GM19328 (cell line): Measurements from ENCODE around the gene PATE4.
"Not testable (repeated sequence)": the region's sequence is repeated elsewhere in the genome, so short reads cannot be mapped to it uniquely, and the experiment has no call there.

Source experiments
- ATAC-seq: cut with Tn5 transposase; IDR thresholded peaks from one replicate; pipeline ENCODE4 v1.9.1; 2021; ENCODE audit warnings: mild to moderate bottlenecking, moderate library complexity; ENCODE audit not compliant: unreplicated experiment

The PATE4 gene, protein sequence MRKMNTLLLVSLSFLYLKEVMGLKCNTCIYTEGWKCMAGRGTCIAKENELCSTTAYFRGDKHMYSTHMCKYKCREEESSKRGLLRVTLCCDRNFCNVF

GRCh38 chr11:125833016-125833415, at the start of gene PATE4:
Gene PATE4, plus strand, starts transcription at chr11:125833316. Its CDS starts 44 bp downstream, at chr11:125833360.
- no peak for ATAC-seq

DNA sequence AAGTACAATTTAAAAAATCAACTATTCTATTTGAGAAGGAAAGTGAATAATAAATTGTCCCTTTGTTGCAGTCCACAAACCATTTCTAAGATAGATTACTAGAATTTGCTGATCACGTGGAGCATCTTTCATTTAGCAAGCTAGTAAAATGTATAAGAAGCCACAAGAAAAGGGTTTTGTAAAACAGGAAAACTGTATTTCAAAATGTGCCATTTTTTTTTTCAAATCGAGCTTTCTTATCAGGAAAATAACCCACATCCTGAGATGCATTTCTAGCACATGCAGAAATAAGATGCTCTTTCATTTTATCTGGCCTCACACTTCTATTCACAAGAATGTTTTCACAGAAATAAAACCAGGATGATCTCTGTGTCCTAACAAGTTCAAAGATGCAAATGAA, 48.4 kb upstream of the PATE4 start:
- no peak for ATAC-seq

GRCh38 chr11:125787827-125788226, 45.3 kb upstream of the PATE4 start, which contains the start of gene PATE3:
Gene PATE3, plus strand, starts transcription at chr11:125788127. Its CDS starts 25 bp downstream, at chr11:125788152.
- ATAC-seq, result no peak

DNA sequence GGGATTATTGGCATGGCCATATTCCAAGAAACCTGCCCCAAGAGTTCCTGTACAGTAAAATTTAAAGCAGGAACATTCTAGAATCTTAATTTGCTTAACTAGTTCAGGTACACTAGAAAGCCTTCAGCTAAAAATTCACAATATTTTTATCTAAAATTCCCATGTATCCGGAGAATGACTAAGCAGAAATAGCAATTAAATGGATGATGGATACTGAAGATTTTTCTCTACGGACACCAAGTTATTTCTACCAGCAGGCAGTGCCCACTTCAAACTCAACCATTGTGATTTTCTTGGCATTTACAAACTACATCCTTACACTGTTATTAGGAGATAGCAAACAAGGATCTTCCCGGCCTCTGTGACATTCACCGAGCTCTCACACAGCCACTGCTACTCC, 42.3 kb upstream of the PATE4 start:
- ATAC-seq, result no peak

DNA sequence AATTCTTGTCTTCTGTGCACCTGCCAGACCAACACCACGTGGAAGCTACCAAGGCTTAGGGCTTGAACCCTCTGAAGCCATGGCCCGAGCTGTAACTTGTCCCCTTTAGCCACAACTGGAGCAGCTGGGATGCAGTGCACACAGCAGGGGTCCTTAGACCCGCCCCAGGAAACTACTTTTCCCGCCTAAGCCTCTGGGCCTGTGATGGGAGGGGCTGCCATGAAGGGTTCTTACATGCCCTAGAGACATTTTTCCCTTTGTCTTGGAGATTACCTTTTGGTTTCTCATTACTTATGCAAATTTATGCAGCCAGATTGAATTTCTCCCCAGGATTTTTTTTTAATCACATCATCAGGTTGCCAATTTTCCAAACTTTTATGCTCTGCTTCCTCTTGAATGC, 35.5 kb upstream of the PATE4 start:
- no peak for ATAC-seq

- no peak for ATAC-seq
Observed at GRCh38 chr11:125799808-125800207, 33.3 kb upstream of the PATE4 start.

DNA sequence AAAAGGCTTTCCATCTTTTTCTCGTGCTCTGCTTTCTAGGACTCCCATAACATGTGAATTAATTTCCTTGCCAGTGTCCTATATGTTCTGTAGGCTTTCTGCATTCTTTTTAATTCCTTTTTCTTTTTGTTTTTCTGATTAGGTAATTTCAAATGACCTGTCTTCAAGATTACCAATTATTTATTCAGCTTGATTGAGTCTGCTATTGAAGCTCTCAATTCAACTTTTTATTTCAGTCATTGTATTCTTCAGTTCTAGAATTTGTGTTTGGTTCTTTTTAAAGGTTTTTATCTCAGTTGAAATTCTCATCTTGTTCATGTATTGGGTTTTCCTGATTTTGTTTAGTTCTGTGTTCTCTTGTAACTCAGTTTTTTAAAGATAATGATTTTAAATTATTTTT, 30.7 kb upstream of the PATE4 start:
- no peak for ATAC-seq

DNA sequence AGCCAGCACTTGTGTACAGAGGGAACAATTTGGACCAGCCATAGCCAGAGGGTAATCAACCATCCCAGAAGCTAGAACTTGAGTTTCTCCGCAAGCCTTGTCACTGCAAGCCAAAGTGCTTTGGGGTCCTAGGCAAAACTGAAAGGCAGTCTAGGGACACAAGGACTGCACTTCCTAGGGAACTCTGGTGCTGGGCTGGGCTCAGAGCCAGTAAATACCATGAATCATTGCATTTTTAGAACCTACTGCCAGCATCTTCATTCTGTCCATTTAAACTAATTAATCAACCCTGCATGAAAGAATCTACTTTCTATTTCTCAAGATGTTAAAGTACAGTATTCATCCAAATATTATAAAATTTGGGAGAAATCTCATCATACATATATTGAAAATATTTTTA, 25.2 kb upstream of the PATE4 start:
- no peak for ATAC-seq

DNA sequence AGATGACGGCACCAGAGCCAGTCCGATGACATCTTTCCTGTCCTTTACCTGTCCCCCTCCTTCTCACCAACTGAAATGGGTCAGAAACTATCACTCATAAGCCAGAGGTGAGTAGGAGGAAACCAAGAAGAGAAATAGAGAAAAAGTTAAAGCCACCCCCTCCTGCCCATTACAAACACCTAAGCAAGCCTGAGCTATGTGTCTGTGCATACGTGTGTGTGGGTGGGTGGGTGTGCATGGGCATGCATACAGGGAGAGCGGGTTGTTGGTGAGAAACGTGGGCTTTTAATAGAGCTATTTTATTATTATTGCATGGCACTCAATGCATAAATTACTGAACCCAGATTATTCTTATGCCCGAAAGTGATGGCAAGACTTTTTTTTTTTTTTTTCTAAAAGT, 2.6 kb downstream of the PATE4 start:
- no peak for ATAC-seq

- ATAC-seq, result no peak
Observed at GRCh38 chr11:125842321-125842948, 9.3 kb downstream of the PATE4 start.

- no peak for ATAC-seq
Observed at GRCh38 chr11:125846188-125846587, 13.1 kb downstream of the PATE4 start.

DNA sequence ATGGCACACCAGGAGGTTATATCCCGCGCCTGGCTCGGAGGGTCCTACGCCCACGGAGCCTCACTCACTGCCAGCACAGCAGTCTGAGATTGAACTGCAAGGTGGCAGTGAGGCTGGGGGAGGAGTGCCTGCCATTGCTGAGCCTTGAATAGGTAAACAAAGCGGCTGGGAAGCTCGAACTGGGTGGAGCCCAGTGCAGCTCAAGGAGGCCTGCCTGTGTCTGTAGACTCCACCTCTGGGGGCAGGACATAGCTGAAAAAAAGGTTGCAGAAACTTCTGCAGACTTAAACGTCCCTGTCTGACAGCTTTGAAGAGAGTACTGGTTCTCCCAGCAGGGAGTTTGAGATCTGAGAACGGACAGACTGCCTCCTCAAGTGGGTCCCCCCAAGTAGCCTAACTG, 24.6 kb downstream of the PATE4 start:
- not testable (repeated sequence) for ATAC-seq

DNA sequence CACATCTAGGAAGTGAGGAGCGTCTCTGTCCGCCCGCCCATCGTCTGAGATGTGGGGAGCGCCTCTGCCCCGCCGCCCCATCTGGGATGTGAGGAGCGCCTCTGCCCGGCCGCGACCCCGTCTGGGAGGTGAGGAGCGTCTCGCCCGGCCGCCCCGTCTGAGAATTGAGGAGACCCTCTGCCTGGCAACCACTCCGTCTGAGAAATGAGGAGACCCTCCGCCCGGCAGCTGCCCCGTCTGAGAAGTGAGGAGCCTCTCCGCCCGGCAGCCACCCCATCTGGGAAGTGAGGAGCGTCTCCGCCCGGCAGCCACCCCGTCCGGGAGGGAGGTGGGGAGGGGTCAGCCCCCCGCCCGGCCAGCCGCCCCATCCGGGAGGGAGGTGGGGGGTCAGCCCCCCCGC, 29.7 kb downstream of the PATE4 start:
- not testable (repeated sequence) for ATAC-seq

- ATAC-seq, result not testable (repeated sequence)
Observed at GRCh38 chr11:125865354-125865753, 32.2 kb downstream of the PATE4 start.

DNA sequence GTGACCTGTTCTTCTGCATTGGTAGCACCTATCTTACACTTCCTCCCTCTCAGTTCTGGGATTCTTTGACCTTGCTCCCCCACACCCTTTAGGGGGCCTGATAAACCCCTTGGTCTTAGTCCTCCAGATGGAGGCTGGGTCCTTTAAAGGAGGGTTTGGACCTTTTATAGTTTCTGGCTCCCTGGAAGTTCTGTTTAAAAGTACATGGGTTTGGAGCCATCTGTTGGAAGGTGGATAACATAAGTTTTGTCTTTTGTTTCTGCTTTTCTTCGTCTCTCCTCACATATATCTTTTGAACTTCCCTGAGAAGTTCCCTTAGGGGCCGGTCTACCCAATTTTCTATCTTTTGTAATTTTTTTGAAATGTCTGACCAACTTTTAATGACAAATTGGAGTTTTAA, 36.4 kb downstream of the PATE4 start:
- ATAC-seq, result no peak

DNA sequence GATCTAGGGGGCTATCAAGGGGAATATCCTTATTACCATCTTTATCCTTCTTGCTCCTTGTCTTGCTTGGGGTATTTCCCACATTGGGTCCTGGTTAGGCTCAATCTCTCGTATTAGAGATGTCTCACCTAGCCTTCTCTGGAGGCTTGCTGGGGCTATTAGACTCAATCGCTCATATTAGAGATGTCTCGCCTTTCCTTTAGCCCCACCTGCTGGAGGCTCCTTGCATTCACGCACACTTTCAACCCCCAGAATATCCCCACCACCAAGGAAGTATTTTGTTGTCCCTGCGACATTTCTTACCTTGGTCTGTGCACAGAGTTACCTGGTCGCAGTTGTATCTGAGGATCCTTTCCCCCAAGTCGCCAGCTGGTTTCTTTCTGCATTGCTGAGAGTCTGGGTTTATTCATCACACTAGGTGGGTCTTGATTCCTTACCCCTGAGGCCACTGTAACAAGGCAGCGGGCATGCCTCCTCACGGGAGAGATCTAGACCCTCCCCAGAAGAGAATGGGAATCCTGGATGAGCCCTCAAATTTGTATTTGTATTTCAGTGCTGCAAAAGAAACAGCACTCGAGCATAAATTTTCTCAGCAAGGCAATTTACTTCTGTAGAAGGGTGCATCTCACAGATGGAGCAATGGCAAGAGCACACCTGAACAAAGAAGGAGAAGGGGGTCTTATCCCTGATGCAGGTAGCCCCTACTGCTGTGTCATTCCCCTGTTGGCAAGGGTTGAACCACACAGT, 38.4 kb downstream of the PATE4 start:
- no peak for ATAC-seq

- ATAC-seq, result no peak
Observed at GRCh38 chr11:125872138-125872491, 39.0 kb downstream of the PATE4 start.

DNA sequence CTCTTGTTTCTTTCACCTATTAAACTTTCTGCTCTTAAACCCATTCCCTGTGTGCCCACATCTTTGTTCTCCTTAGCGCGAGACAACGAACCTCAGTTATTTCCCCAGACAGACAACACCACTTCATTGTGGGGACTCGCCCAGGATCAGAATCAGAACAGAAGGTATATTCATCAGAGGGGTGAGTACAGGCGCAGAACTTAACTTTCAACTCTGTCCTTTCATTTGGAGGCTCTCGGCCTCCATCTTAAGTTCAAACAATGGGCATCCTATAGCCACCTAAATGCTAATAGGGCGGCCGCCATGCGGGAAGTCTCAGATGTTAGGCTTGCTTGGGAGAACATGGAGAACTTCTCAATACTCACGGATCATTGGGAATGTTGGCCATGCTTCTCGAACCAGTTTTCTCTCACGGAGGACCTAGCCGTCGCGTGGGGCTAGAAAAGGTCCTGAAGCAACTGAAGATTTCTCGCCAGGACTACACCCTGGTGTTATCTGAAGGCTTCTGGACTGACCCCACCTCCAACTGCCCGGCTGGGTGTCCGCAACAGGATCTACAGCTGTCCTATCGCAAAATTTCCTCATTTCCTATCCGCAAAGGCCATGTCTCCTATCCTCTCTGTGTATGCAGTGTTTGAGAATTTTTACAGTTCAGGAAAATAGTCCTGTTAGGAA, 40.9 kb downstream of the PATE4 start:
- no peak for ATAC-seq

DNA sequence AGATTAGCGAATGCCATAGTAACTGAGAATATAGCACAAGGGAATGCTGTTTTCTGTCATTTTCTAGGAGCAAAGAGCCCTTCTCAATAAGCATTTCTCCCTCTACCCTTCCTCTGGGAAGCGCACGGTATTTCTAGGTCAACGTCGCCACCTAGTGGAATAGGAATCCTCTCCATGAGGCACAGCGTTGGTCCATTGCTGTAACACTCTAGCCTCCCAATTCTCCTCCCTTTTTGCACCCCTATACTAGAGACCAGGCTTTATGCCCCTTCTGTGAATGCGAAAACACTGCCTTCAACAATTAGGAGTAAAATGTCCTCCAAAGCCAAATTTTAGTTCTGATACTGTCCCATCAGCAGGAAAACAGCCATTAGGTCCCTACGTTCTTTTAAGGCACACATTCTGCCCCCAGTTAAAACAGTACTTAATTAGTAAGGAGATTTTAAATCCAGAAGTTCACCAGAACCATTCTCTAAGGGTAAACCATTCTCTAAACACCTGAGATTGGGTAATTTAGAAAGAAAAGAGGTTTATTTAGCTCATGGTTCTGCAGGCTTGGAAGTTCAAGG, 41.5 kb downstream of the PATE4 start:
- no peak for ATAC-seq

DNA sequence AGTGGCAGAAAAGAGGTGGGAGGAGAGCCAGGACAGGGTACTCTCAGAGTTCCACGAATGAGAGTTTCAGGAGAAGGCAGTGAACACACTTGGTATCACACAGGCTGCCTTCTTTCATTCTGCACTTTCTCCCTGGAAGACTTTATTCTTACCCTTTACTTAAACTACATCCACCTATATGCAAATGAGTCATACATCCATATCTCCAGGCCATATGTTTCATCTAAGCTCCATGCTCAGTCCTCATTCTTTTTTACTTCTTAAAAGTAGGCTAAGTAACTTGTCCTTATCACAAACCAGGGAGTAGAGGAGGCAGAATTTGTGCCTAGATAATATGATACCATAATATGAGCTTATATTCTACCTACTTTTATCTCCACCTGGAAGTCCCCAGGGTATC, 48.2 kb downstream of the PATE4 start:
- ATAC-seq, result no peak

GRCh38 chr11:125883375-125883774, 50.3 kb downstream of the PATE4 start:
- no peak for ATAC-seq

GRCh38 chr11:125886997-125887372, 53.9 kb downstream of the PATE4 start:
- peak; percentile 33 for ATAC-seq
